ENCODE measurements around the gene SPNS1. TPM values are rescaled to one million over a fixed set of nuclear protein-coding genes. Genes with fewer than 3 reads are reported as not detected.

The SPNS1 gene
- total and polyA plus RNA-seq, 2 of the 8 experiments (the other 6 are each of a cell fraction or from before 2014, with no cell fraction given) = 48.8 to 66.9 TPM

- WGBS, 2 experiments (ENCODE audit: extremely low coverage in 1 of 2, insufficient coverage in 1 of 2, insufficient read length in 1 of 2, insufficient replicate concordance in 2 of 2, low coverage in 1 of 2, low lambda C conversion rate in 2 of 2, missing lambda C conversion rate in 1 of 2) = 89% methylated on average over 1 of the region's 1 CpG; no CpG with 5 or more reads in 1 of the 2 experiments
- H4K8ac ChIP-seq (ENCODE audit: extremely low read depth, insufficient read depth, low read length) = no peak overlapping the region
These were observed 46.8 kb upstream of the SPNS1 start for GRCh38 chr16:28927815-28928214.

More at GRCh38 chr16:28927815-28928214, 46.8 kb upstream of the SPNS1 start:
- H2BK15ac ChIP-seq (ENCODE audit: low read length) = no peak overlapping the region
- H3K79me2 ChIP-seq (ENCODE audit: control insufficient read depth in 1 of 2, insufficient read depth in 2 of 2, low read length in 2 of 2) = no peaks in the 10 kb centered on the region
- ChIA-PET CTCF (ENCODE audit: partially characterized antibody) (interaction anchor here (0.8 to 1.5 kb wide), 5 partner anchors 11 to 55 kb away, joined by 3 to 5 read pairs (median 4); no protein-coding TSS in a partner anchor), POLR2A (ENCODE audit: partially characterized antibody) (interaction anchor here (2.0 to 3.7 kb wide), 2 partner anchors 8 to 89 kb away, joined by 6 to 23 read pairs; no protein-coding TSS in a partner anchor)
- no peak overlapping the region for H3K4me2 ChIP-seq (ENCODE audit: insufficient read depth in 1 of 2, low read depth in 2 of 2, low read length in 2 of 2)
- no peaks in the 10 kb centered on the region for H3K36me3 ChIP-seq (ENCODE audit: control insufficient read depth in 2 of 4, insufficient read depth in 4 of 4, low read length in 3 of 4)
- H3K23ac ChIP-seq (ENCODE audit: insufficient read length) = no peak overlapping the region
- no peak overlapping the region for H2BK12ac ChIP-seq (ENCODE audit: low read depth, low read length)
- no peak overlapping the region for H4K5ac ChIP-seq (ENCODE audit: insufficient read length, low read depth, low read length)
- no peak overlapping the region for H3K18ac ChIP-seq (ENCODE audit: extremely low read depth, low read length)
- H3K4ac ChIP-seq (replicated peaks; ENCODE audit: insufficient read length, low read depth, low read length) = no peak overlapping the region
- H3K4me3 ChIP-seq (ENCODE audit: extremely low read depth in 1 of 4, insufficient read depth in 2 of 4, low read depth in 3 of 4, low read length in 4 of 4) = no peak overlapping the region
- H2BK20ac ChIP-seq (ENCODE audit: low read length) = no peak overlapping the region
- no peak overlapping the region for H3K27ac ChIP-seq (ENCODE audit: low read depth, low read length)
- DNase-seq (ENCODE audit: low read depth in 1 of 2, low spot score in 2 of 2) (no peak), FAIRE-seq (no peak)
- no peaks in the 10 kb centered on the region for H4K20me1 ChIP-seq (replicated peaks in 1 of 2; ENCODE audit: control insufficient read depth in 1 of 2, insufficient read depth in 2 of 2, low read length in 2 of 2)
- no peaks in the 10 kb centered on the region for H3K79me1 ChIP-seq (ENCODE audit: low read depth, low read length)
- no peak overlapping the region for H2AK5ac ChIP-seq (ENCODE audit: low read depth, low read length)
- no peaks in the 10 kb centered on the region for H3K27me3 ChIP-seq (replicated peaks in 1 of 4; ENCODE audit: control insufficient read depth in 3 of 4, extremely low read depth in 1 of 4, insufficient read depth in 3 of 4, low read length in 3 of 4)
- H3K4me1 ChIP-seq (replicated peaks in 1 of 4; ENCODE audit: control insufficient read depth in 3 of 4, insufficient read depth in 4 of 4, low read length in 3 of 4) = peaks cover 0 to 6% (median 0%) of the 10 kb centered on the region in 4 experiments; a peak in 3 of 7 replicates
- TF ChIP-seq HDAC2 (IDR thresholded peaks at IDR 0.05; ENCODE audit: borderline replicate concordance in 1 of 2, low read depth in 2 of 2, low read length in 2 of 2) (no peak), SRF (IDR thresholded peaks at IDR 0.05; ENCODE audit: low read depth, low read length) (no peak), TAF7 (optimal IDR thresholded peaks at IDR 0.05; ENCODE audit: borderline replicate concordance, low read depth, low read length) (no peak), SIX5 (IDR thresholded peaks at IDR 0.05; ENCODE audit: low read depth, low read length) (no peak), SUZ12 (IDR thresholded peaks at IDR 0.05; ENCODE audit: low read length) (no peak)
- no peak overlapping the region for H2BK120ac ChIP-seq (replicated peaks; ENCODE audit: low read depth, low read length)
- no peak overlapping the region for H4K91ac ChIP-seq (replicated peaks; ENCODE audit: insufficient read length, low read length)
- no peak overlapping the region for H3K14ac ChIP-seq (ENCODE audit: insufficient read length)
- no peak overlapping the region for H3K56ac ChIP-seq (replicated peaks; ENCODE audit: insufficient read length, low read depth, low read length)
- no peaks in the 10 kb centered on the region for H3K9me3 ChIP-seq (ENCODE audit: insufficient read depth in 2 of 2, low read depth in 1 of 2, low read length in 1 of 2)
- H3K9ac ChIP-seq (replicated peaks in 1 of 4; ENCODE audit: extremely low read depth in 1 of 4, low read depth in 3 of 4, low read length in 3 of 4) = no peak overlapping the region
- no peak overlapping the region for H2AFZ ChIP-seq (ENCODE audit: low read length)
- H2BK5ac ChIP-seq (ENCODE audit: low read depth, low read length) = no peak overlapping the region
- H3K23me2 ChIP-seq (ENCODE audit: low read depth, low read length) = peaks cover 13% of the 10 kb centered on the region

All from H1 (cell line).